ENCODE measurements around the gene NDST4.
A peak's percentile ranks its signal among the peaks of the same experiment; 100 is the strongest.

NDST4 gene

GRCh38 chr4:114782415-114783214 lies 330.8 kb downstream of the NDST4 start:
- no peak for DNase-seq

GRCh38 chr4:114780205-114780604 lies 333.2 kb downstream of the NDST4 start:
- DNase-seq: peak; percentile 37 to 51

All from Kasumi-1 (cell line).